ENCODE results near the gene HS3ST2.

DNA sequence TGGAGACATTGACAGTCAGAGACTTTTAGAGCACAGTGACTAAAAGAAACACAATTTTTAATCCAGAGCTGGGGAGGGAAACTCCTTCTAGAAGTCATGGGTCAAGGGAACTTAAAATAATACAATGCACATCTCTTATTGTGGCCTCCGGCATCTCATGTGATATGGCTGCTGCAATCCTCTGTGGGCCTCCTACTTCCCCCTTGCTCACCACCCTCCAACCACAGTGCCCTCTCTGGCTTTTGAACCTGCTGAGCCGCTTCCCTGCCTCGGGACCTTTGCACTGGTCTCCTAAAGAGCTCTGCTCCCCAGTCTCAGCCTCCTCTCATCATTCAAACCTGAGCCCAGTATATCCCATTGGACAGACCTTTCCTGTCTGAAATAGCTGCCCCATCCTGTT, 47.6 kb downstream of the HS3ST2 start:
- no peak for TF ChIP-seq CTCF (IDR thresholded peaks at IDR 0.05)
- no peak for TF ChIP-seq POLR2A (IDR thresholded peaks at IDR 0.05; ENCODE audit: low read depth)

All from esophagus muscularis mucosa (tissue), 3 donors.